Measurements from ENCODE around the gene GRM8.
A peak's percentile ranks its signal among the peaks of the same experiment; 100 is the strongest.

DNA sequence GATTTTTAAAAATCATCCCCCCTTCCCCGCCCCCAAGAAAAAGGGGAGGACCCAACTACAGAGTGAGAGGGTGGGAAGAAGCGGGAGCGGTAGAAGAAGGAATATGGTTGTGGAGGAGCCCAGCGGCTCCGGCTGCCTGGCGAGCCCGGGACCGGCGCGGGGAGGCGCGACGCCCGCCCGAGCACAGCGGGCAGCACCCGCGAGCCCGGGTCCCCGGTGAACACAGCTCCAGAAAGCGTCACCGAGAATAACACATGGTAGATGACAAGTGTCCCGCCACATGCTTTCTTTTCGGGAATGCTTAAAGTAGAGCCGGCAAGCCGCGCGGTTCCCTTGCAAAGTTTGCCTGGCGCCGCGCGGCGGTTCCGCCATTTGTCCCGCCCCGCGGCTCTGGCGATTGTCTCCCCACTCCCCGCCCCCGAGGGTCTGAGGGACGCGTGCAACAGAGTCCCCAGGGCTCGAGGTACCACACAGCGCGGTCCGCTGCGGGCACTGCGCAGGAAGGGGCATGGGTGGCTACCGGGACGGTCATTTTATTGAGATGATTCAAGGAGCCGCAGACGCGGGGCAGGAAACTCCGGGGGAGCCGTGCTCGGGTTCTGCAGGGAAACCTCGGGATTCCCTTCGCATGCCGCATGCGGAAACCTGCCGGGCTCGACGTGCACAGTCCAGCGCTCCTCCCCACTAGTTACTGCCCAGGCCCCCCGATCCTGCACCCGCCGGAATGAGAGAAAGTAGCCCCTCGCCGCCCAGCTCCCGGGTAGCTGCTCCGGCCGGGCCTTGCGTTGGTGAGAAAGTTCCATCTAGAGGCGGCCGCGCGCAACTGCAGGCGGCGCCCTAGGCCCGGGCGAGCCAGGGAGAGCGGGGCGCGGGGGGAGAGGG is 781 bp upstream of the GRM8 start:
- TF ChIP-seq, protein P1, sequence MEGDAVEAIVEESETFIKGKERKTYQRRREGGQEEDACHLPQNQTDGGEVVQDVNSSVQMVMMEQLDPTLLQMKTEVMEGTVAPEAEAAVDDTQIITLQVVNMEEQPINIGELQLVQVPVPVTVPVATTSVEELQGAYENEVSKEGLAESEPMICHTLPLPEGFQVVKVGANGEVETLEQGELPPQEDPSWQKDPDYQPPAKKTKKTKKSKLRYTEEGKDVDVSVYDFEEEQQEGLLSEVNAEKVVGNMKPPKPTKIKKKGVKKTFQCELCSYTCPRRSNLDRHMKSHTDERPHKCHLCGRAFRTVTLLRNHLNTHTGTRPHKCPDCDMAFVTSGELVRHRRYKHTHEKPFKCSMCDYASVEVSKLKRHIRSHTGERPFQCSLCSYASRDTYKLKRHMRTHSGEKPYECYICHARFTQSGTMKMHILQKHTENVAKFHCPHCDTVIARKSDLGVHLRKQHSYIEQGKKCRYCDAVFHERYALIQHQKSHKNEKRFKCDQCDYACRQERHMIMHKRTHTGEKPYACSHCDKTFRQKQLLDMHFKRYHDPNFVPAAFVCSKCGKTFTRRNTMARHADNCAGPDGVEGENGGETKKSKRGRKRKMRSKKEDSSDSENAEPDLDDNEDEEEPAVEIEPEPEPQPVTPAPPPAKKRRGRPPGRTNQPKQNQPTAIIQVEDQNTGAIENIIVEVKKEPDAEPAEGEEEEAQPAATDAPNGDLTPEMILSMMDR (conservative IDR thresholded peaks at IDR 0.05; ENCODE audit: low read depth, low read length): peak; percentile 91
- no peak for TF ChIP-seq EZH2 (IDR thresholded peaks at IDR 0.05; ENCODE audit: borderline replicate concordance, low read depth, low read length, poor library complexity, severe bottlenecking)
